Psoas muscle (tissue), 8 donors: ENCODE results near the gene CCL27. TPM values are rescaled to one million over a fixed set of nuclear protein-coding genes. Genes with fewer than 3 reads are reported as not detected.
A peak's percentile ranks its signal among the peaks of the same experiment; 100 is the strongest.

ENCODE experiments used
- ATAC-seq, 4 donors: fragments of 200-7000 bp; cut with Tn5 transposase; one replicate each; pipeline ENCODE4 v1.9.1; 2020; ENCODE audit warnings: moderate library complexity in 3 of 4, mild to moderate bottlenecking in 2 of 4
- DNase-seq, 2 donors: peaks; one replicate each; pipeline ENCODE4 v3.0.0-alpha.2; 2020
- H3K27ac ChIP-seq: fragments of 200-600 bp; one replicate; pipeline ENCODE4 v1.8.0; 2022
- H3K27me3 ChIP-seq, 3 donors: fragments of 200-600 bp in 1 of 3; one replicate each; pipeline versions ENCODE4 v1.6.1 to v1.8.0; 2013 to 2022; ENCODE audit warnings: low read length in 2 of 3, mild to moderate bottlenecking in 2 of 3, moderate library complexity in 1 of 3; ENCODE audit not compliant: insufficient read depth in 3 of 3
- H3K36me3 ChIP-seq, 2 donors: fragments of 200-600 bp in 1 of 2; one replicate each; pipeline versions ENCODE4 v1.6.1 to v1.8.0; 2013 to 2022; ENCODE audit warnings: low read depth in 1 of 2, mild to moderate bottlenecking in 1 of 2, moderate library complexity in 1 of 2; ENCODE audit not compliant: insufficient read depth in 1 of 2
- H3K4me1 ChIP-seq: fragments of 200-600 bp; one replicate; pipeline ENCODE4 v1.8.0; 2022
- H3K4me3 ChIP-seq: fragments of 200-600 bp; one replicate; pipeline ENCODE4 v1.8.0; 2022; ENCODE audit warnings: mild to moderate bottlenecking
- H3K9me3 ChIP-seq: fragments of 200-600 bp; one replicate; pipeline ENCODE4 v1.8.0; 2022
- CTCF ChIP-seq: fragments of 200-600 bp; IDR thresholded peaks from one replicate; pipeline ENCODE4 v1.8.0; 2022; ENCODE audit warnings: antibody characterized with exemption
- WGBS, 3 donors: extraction: QIAGEN DNeasy Blood & Tissue Kit; methylation state at CpG; one replicate each; pipeline versions ENCODE4 v1.1.6 to v1.1.7; 2013; 5-methylcytosine and 5-hydroxymethylcytosine counted together
- intact Hi-C, 2 donors: fragments of 100-400 bp; cut with DNase I; formaldehyde crosslinking; loops; one replicate each; pipeline versions ENCODE4 v1.11.0 to v1.14.2; 2022
- polyA plus RNA-seq, 3 donors: library from polyadenylated mRNA; stranded (reverse); fragments of 200-250 nt; gene quantifications; one replicate each; pipeline ENCODE4 v1.2.3, GENCODE V29; 2013
- total RNA-seq, 4 donors: library from RNA; stranded (reverse); fragmentation: NEBNext Ultra II Directional in 2 of 4; extraction: Animal tissue kit (Norgen Biotek cat#: 25700) in 2 of 4; gene quantifications; one replicate each; pipeline versions ENCODE4 v1.2.1 to v1.2.4, GENCODE V29; 2021 to 2023
- donor health status: healthy with polysubstance abuse.
- donor health status: DM: no; HTN: no; CAD: no; lungs with moderate emphysema.
- donor health status: Bipolar disorder and iron deficiency.
- donor health status: healthy.
- donor health status: DM: yes; HTN: yes; CAD: no.
- donor health status: DM: no; HTN: no; CAD: no.
- donor health status: DM: no; HTN: no; CAD: no.
- donor health status: DM: yes; HTN: yes; CAD: no.

The CCL27 gene
- total and polyA plus RNA-seq, 7 donors = 0.14 to 0.50 (median 0.25) TPM; not detected in 2

- WGBS, 3 donors = 1 to 2% (median 1%) methylated on average over 15 of the region's 15 CpGs
- intact Hi-C loops = loop anchor here in 1 of 2 donors (1.0 to 5.0 kb wide), 2 partner anchors 19 to 89 kb away; no protein-coding TSS in a partner anchor
- Histone ChIP-seq H3K27me3 (no peaks in the 10 kb centered on the region), H3K9me3 (no peaks in the 10 kb centered on the region), H3K4me1 (peaks cover 26% of the 10 kb centered on the region), H3K4me3 (peak overlapping the region; percentile 73), H3K27ac (peak overlapping the region; percentile 84), H3K36me3 (peaks cover 3 to 48% of the 10 kb centered on the region in 2 donors)
- TF ChIP-seq CTCF = peak; percentile 82
- ATAC-seq (peak; percentile 62 to 82 (median 71)), DNase-seq (peak; percentile 75 to 84)
Observed at GRCh38 chr9:34612788-34613390, 49.6 kb downstream of the CCL27 start.

Other genes starting within 250 kb of the CCL27 start
- 10 to 100 TPM; 34.5 to 84.0 (median 38.5) TPM for gene FAM219A, start 204.1 kb downstream of the CCL27 start, total RNA-seq
- gene FAM219A, start 204.1 kb downstream of the CCL27 start, polyA plus RNA-seq = 10 to 100 TPM; 25.4 to 99.4 (median 27.3) TPM
- gene DNAI1, start 203.9 kb downstream of the CCL27 start, total RNA-seq = under 1 TPM in 1 of 4 donors, not detected in 3; 0.19 TPM
- under 1 TPM; 0.04 to 0.70 (median 0.34) TPM for gene DNAI1, start 203.9 kb downstream of the CCL27 start, polyA plus RNA-seq
- gene ENHO, start 139.7 kb downstream of the CCL27 start, total RNA-seq = under 1 TPM in 3 of 4 donors, not detected in 1; 0.20 to 0.64 (median 0.26) TPM
- 1 to 10 TPM in 1 of 3 donors, under 1 TPM in 2; 0.35 to 1.2 (median 0.39) TPM for gene ENHO, start 139.7 kb downstream of the CCL27 start, polyA plus RNA-seq
- 10 to 100 TPM; 32.3 to 85.1 (median 54.7) TPM for gene CNTFR, start 72.9 kb downstream of the CCL27 start, total RNA-seq
- gene CNTFR, start 72.9 kb downstream of the CCL27 start, polyA plus RNA-seq = 10 to 100 TPM; 59.9 to 97.4 (median 64.4) TPM
- gene RPP25L, start 50.6 kb downstream of the CCL27 start, total RNA-seq = 10 to 100 TPM; 63.1 to 84.7 (median 68.3) TPM
- gene RPP25L, start 50.6 kb downstream of the CCL27 start, polyA plus RNA-seq = 100 to 1,000 TPM in 1 of 3 donors, 10 to 100 TPM in 2; 58.5 to 124 (median 70.1) TPM
- gene DCTN3, start 42.2 kb downstream of the CCL27 start, total RNA-seq = 100 to 1,000 TPM in 2 of 4 donors, 10 to 100 TPM in 2; 79.4 to 109 (median 93.8) TPM
- gene DCTN3, start 42.2 kb downstream of the CCL27 start, polyA plus RNA-seq = 10 to 100 TPM; 52.7 to 96.5 (median 95.8) TPM
- gene ARID3C, start 33.6 kb downstream of the CCL27 start, total RNA-seq = under 1 TPM in 1 of 4 donors, not detected in 3; 0.16 TPM
- not detected for gene ARID3C, start 33.6 kb downstream of the CCL27 start, polyA plus RNA-seq
- 10 to 100 TPM; 13.0 to 16.5 (median 13.8) TPM for gene SIGMAR1, start 24.9 kb downstream of the CCL27 start, total RNA-seq
- 10 to 100 TPM; 13.8 to 50.1 (median 20.1) TPM for gene SIGMAR1, start 24.9 kb downstream of the CCL27 start, polyA plus RNA-seq
- 10 to 100 TPM; 16.5 to 40.6 (median 27.1) TPM for gene GALT, start 16.0 kb downstream of the CCL27 start, total RNA-seq
- gene GALT, start 16.0 kb downstream of the CCL27 start, polyA plus RNA-seq = 10 to 100 TPM in 2 of 3 donors, 1 to 10 TPM in 1; 9.5 to 17.7 (median 15.7) TPM
- 10 to 100 TPM in 3 of 4 donors, 1 to 10 TPM in 1; 7.7 to 20.1 (median 11.4) TPM for gene IL11RA, start 10.5 kb downstream of the CCL27 start, total RNA-seq
- 10 to 100 TPM in 2 of 3 donors, 1 to 10 TPM in 1; 8.8 to 12.4 (median 12.3) TPM for gene IL11RA, start 10.5 kb downstream of the CCL27 start, polyA plus RNA-seq
- not detected for gene CCL19, start 28.6 kb upstream of the CCL27 start, total RNA-seq
- under 1 TPM in 2 of 3 donors, not detected in 1; 0.23 to 0.31 TPM for gene CCL19, start 28.6 kb upstream of the CCL27 start, polyA plus RNA-seq
- gene CCL21, start 47.5 kb upstream of the CCL27 start, total RNA-seq = 1 to 10 TPM; 1.3 to 3.8 (median 3.2) TPM
- gene CCL21, start 47.5 kb upstream of the CCL27 start, polyA plus RNA-seq = 1 to 10 TPM; 2.2 to 3.1 (median 2.4) TPM